HG02938 (cell line): Measurements from ENCODE around the gene SRSF5.
"Not testable (repeated sequence)": the region's sequence is repeated elsewhere in the genome, so short reads cannot be mapped to it uniquely, and the experiment has no call there.

Experiments used
- ATAC-seq: cut with Tn5 transposase; IDR thresholded peaks from one replicate; pipeline ENCODE4 v1.9.1; 2021; ENCODE audit warnings: mild to moderate bottlenecking, moderate library complexity; ENCODE audit not compliant: unreplicated experiment

The SRSF5 gene

DNA sequence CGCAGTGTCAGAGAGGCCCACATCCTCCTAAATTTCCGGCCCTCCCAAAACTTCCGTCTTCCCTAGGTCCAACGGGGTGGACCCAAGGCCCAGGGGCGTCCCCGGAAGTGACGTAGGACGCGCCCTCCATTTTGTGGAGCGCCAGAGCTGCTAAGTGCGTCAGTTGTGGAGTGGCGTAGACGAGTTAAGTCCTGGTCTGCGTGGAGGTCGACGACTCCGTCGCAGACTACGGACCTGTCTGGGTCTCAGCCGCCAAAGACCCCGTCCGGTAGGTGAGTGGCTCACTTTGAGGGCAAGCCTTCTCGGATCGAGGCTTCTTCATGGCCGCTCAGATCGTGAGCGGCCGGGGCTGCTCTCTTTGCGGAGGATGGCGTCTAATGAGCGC lies at the start of gene SRSF5:
TSS of gene SRSF5 (plus strand) at position 159 of the 385 bp plus-strand sequence. CDS start 1,015 bp downstream, outside the sequence.
- ATAC-seq: peak; percentile 78

GRCh38 chr14:69718614-69719013 lies 48.3 kb upstream of the SRSF5 start:
- ATAC-seq: not testable (repeated sequence)

GRCh38 chr14:69719501-69719951 lies 47.4 kb upstream of the SRSF5 start:
- no peak for ATAC-seq

DNA sequence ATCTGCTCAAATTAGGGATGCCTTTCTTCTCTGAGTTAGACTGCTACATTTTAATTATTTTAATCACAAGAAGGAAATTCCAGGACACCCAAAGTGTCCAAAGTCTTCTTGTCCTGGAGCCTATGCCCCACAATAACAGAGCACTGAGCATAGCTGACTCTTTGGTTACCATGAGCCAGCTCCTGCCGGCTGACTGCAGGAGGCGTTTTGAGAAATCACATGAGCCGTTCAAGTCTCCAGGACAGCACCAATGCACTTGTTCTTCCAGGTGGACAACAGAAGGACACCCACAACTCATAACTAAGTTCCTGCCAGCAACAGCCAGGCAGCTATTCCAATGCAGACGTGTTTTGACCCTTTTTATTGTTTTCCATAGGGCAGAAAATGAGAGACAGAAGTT lies 46.0 kb upstream of the SRSF5 start:
- ATAC-seq: no peak

GRCh38 chr14:69726761-69727511 lies 40.0 kb upstream of the SRSF5 start:
- no peak for ATAC-seq

DNA sequence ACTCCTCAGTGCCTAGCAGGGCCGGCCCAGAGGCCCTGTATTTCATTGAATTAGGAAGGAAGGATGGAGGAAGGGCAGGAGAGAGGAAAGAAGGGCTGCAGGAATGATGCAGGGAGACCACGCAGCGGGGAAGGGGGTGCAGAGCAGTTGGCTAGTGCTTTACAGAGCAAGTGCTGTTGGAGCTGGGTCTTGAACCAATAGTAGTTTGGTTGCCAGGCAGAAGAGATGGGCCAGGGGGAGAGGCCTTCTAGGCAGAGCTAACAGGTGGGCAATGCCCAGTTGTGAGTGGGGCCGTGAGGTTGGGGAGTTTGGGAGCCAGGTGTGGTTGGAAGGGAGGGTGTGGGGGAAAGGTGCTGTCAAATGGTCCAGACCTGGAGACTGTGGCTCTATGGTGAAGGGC lies 39.1 kb upstream of the SRSF5 start:
- ATAC-seq: no peak

- not testable (repeated sequence) for ATAC-seq
These were observed 34.9 kb upstream of the SRSF5 start for GRCh38 chr14:69731919-69732598.

GRCh38 chr14:69736405-69736804 lies 30.5 kb upstream of the SRSF5 start:
- ATAC-seq: not testable (repeated sequence)

DNA sequence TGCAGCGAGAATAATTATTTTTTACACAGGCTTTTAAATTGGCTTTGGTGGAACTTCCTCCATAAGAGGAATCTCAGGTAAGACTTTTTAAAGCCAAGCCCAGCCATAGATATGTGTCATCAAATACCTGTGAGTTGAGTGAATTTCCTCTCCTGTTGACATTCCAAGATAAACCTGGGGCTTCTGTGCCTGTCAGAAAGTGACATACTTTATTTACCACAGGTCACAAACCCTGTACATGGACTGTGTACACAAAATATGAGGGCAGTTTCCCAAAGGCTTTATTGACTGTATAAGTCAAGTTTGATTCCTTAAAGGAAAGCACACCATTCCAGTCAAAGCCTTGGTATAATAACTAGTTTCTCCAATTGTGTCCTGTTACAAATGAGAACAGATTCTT lies 25.9 kb upstream of the SRSF5 start:
- ATAC-seq: no peak

DNA sequence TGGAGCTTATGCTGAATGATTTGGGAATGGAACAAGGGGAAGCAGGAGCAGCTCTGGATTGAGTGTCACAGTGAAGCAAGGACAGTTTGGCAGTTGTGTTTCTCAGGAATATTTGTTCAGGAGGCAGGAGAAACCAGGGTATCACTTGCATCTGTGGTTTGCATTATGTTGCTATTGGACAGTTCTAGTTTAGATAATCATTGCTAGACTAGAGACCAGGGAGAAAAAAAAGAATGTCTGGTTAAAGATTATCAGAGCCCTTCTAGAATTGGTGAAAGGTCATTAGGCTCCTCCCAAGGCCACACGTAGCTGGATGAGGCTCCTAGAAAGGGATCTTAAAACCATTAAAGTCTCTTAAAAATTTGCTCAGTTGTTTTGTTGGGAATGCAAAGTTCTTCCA lies 17.0 kb upstream of the SRSF5 start:
- ATAC-seq: no peak

- ATAC-seq: no peak
These were observed 16.4 kb upstream of the SRSF5 start for GRCh38 chr14:69750495-69750894.

DNA sequence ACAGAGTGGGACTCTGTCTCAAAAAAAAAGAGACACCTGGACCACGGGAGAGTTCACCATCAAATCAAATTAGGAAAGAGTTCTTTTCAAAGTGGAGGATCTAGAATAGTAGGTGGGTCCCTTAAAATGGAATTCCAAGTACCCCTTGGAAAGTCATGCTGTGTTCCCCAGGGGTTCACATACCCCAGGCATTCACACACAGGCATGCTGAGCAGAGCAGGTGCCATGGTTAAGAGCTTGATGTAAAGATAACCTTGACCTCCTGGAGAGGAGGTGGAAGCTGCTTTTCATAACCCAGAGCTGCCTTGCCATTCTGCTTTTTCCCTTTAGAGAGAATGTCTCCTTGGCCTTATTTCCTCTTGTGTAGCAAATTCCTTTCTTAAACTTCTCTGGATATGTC lies 14.2 kb upstream of the SRSF5 start:
- ATAC-seq: no peak

- ATAC-seq: no peak
These were observed 13.1 kb upstream of the SRSF5 start for GRCh38 chr14:69753860-69754259.

DNA sequence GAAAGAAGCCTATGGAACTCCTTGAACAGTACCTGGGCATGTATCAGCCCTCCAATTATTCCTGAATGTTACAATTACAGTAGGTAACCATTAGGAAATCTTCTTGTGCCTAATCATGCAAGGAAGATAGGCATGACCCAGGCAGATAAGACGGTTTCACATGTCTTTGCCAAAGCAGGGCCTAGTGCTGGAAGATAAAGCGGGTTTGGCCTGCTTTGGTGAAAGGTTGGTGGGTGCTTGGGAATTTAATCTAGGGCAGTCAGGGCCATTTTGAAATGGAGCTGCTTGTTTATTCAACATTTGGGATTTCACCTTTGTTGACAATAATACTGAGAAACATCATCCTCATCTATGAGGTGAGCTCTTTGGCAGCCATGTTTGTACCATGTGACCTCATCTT lies 12.5 kb upstream of the SRSF5 start:
- ATAC-seq: no peak

DNA sequence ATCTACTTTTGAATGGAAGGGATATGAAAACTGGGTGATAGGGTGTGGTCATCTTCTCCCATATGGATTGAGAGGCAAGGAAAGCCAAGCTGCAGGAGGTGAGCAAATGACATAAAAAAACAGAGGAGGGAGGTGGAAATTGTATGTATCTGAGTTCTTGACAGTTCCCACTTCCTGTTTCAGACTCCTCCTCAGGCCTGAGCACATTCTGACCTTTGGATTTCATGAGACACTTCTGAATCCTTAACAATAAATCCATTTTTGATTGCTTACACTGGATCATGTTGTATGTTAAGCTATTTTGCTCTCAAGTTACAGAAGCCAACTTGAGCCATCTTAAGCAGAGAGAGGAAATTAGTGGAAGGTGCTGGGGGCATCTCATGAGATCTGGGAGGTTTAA lies 11.6 kb upstream of the SRSF5 start:
- no peak for ATAC-seq

DNA sequence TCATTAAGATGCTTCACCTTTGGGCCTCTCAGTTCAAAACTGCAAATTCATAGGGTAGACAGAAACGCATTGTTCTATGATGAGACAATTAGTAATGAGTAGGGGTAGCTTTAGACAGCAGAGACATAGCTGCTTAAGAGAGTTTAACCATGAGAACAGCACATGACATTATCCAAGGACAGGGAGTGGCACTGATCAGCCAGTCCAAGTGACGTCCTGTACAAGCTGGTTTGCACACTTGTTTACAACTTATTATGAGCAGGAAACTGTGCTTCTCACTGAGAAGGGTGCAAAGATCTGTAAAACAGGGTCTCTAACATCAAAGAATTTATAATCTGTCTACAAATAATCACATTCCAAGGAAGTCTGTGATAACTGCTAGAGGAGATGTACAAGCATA lies 11.2 kb upstream of the SRSF5 start:
- ATAC-seq: no peak

DNA sequence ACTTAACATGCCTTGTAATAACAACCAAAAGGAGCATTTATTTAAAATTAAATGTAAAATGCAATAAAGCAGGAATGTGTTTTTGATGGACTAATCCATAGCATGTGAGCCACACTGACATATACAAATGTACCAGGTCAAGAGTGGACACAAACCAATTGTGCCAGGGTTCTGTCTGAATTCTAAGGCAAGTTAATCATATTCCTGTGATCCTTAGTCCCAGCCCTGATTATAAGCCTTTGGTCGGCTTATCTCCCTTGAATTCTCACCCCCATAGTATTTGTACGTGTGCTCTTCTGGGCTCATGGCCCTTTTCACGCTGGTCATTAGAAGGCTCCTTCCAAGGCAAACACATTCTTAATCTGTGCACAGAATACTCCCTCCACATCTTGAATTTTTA lies 10.6 kb upstream of the SRSF5 start:
- ATAC-seq: no peak

- ATAC-seq: no peak
These were observed 6.1 kb upstream of the SRSF5 start for GRCh38 chr14:69760810-69761209.

DNA sequence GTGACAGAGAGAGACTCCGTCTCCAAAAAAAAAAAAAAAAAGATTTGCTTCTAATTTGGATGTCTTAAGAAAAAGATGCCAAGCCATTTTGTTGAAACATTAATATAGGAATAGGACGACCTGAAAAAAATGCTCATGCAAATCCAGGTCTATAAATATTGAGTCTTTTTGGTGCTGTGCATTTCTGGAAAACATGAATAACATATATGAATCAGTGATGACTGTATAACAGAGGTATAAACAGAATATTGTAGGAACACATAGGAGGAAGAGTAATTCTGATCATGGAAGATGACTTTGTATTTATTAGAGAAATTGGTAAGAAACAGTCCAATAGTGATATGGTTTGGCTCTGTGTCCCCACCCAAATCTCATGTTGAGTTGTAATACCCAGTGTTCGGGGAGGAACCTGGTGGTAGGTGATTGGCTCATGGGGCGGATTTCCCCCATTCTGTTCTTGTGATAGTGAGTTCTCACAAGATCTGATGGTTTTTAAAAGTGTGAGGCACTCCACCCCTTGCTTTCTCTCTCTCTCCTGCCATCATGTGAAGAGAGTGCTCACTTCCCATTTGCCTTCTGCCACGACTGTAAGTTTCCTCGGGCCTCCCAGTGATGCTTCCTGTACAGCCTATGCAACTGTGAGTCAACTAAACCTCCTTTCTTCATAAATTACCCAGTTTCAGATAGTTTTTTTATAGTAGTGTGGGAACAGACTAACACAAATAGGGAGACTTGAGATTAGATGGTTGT lies 3.0 kb upstream of the SRSF5 start:
- no peak for ATAC-seq

DNA sequence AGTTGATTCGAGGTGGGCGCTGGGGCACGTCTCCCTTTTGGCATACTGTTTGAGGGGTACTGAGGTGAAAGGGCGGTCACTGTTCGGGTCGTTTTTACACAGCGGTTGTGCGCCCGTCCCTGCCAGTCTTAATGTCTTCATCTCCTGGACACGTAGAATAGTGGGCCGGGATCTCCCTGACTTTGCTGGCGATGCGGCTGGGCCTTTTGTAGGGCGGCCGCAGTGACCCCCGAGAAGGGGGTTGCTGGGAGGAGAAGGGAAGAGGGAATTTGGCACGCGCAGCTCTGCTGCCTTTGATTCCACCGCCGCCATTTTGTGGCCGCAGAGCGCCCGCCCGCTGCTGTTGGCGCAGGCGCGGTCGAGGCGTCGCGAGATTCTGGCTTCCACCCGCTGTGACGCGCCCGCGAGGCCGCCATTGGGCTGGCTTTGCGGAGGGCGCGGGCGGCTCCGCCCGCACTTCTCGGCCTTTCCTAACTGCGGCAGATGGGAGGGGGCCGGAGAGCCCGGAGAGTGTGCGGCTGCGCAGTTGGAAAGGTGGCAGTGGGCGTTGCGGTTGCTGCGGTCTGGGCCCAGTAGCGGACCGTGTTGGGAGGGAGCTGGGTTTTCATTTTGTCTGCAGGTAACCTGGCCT lies 542 bp downstream of the SRSF5 start:
- peak; percentile 51 for ATAC-seq

- ATAC-seq: no peak
These were observed 1.9 kb downstream of the SRSF5 start for GRCh38 chr14:69768873-69769272.
